ENCODE data around the gene TSPAN9. TPM values are rescaled to one million over a fixed set of nuclear protein-coding genes. Genes with fewer than 3 reads are reported as not detected.

Gene TSPAN9
- total RNA-seq, 4 donors from 2014 or later: 9.9 to 47.3 (median 15.4) TPM

DNA sequence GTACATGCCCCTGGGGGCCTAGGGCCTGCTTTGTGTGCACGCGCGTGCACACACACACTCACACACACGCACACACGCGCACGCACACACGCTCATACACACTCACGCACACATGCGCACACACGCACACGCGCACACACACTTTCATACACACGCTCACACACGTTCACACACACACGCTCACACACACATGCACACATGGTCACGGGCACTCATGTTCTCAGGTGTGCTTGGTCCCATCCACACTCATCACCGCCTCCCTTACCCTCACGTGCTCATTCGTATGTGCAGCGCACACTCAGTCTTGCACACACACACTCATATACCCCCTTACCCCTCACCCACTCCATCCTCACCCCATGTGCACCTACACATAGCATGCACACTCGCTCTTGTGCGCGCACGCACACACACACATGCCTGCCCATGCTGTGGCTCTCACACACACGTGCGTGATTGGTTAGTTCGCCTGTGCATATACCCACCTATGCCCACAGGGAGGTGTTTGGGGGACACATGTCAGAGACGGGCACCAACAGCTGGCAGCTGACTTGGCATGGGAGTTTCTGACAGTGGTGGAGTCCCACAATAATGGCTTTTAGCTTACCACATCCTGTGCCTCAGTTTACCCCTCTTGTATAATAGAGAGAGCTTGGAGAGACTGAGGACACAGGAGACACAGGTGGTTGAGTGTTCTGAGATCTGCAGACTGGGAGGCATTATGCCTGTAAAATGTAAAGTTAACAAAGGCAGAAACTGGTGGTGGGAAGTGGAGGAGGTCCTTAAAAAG is 28.7 kb downstream of the TSPAN9 start:
- TF ChIP-seq, protein P1, sequence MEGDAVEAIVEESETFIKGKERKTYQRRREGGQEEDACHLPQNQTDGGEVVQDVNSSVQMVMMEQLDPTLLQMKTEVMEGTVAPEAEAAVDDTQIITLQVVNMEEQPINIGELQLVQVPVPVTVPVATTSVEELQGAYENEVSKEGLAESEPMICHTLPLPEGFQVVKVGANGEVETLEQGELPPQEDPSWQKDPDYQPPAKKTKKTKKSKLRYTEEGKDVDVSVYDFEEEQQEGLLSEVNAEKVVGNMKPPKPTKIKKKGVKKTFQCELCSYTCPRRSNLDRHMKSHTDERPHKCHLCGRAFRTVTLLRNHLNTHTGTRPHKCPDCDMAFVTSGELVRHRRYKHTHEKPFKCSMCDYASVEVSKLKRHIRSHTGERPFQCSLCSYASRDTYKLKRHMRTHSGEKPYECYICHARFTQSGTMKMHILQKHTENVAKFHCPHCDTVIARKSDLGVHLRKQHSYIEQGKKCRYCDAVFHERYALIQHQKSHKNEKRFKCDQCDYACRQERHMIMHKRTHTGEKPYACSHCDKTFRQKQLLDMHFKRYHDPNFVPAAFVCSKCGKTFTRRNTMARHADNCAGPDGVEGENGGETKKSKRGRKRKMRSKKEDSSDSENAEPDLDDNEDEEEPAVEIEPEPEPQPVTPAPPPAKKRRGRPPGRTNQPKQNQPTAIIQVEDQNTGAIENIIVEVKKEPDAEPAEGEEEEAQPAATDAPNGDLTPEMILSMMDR (IDR thresholded peaks at IDR 0.05; ENCODE audit: low read depth): no peak

DNA sequence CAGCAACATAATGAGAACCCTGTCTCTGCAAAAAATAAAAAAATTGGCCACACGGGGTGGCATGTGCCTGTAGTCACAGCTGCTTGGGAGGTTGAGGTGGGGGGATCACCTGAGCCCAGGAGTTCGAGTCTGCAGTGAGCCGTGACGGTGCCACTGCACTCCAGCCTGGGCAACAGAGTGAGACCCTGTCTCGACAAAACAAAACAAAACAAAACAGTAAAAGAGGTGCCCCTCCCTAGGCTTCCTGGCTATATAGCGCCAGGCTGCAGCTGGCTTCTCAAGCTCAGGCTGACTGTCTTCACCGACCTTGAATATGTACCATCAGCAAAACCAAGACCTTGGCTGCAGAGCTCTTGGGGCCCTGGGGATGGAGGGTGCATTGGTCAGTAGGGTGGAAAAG is 29.4 kb downstream of the TSPAN9 start:
- TF ChIP-seq, protein P1 (IDR thresholded peaks at IDR 0.05; ENCODE audit: low read depth): no peak

DNA sequence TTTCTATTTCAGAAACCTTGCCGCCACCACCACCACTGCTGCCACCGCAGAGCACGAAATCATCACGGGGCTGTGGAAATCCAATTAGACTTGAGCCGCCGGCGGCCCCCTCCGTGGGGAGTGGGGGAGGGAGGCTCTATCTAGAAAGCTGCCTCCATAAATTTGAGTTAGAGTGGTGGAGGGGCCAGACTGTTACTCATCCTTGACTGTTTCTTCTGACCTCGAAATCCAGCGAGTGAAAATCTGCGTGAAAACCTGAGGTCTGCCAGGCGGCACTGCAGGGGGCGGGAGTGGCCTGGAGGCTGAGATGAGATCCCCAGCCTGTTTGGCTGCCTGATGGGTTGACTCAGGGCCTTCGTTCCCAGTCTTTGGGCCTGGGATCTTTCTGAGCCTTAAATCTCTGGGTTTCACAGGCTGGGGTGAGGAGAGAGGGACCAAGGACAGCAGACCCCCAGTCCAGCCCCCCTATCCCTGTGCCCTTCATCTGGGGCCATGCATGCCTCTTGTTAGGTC is 29.9 kb downstream of the TSPAN9 start:
- TF ChIP-seq, protein P1 (IDR thresholded peaks at IDR 0.05; ENCODE audit: low read depth): no peak

DNA sequence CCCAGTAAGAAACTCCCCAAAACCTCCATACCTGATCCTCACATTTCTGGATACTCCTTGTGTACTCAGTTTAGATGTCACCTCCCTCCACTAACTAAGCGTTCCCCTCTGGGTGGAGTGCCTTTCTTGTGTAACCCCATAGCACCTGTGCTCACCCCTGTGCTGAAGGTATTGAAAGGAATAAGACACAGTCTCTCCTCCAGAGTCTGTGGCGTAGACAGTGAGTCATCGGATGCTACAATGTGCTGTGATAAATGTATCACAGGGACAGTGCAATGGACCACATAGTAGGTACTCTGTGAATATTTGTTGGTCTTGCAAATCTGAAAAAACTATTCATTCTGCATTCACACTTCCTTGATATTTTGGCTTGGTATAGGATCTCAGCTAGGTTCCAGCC is 30.8 kb downstream of the TSPAN9 start:
- TF ChIP-seq, protein P1 (IDR thresholded peaks at IDR 0.05; ENCODE audit: low read depth): no peak

DNA sequence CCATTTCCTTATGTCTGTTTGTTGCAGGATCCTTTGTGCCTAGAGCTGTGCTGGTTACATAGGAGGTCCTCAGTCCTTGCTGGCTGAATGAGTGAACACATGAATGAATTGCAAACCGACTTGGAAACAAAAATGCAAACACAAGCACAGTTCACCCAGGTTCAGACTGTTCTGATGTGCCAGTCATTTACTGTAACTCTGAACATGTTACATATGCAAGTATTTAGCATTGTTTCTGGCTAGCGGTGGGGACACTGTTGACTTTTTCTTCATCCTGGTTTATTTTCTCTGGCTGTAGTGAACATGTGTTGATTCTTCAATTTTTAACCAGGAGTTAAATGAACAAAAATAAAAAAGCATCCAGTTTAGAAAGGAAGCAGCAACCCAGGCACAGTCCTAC is 33.4 kb downstream of the TSPAN9 start:
- TF ChIP-seq, protein P1 (IDR thresholded peaks at IDR 0.05; ENCODE audit: low read depth): no peak

DNA sequence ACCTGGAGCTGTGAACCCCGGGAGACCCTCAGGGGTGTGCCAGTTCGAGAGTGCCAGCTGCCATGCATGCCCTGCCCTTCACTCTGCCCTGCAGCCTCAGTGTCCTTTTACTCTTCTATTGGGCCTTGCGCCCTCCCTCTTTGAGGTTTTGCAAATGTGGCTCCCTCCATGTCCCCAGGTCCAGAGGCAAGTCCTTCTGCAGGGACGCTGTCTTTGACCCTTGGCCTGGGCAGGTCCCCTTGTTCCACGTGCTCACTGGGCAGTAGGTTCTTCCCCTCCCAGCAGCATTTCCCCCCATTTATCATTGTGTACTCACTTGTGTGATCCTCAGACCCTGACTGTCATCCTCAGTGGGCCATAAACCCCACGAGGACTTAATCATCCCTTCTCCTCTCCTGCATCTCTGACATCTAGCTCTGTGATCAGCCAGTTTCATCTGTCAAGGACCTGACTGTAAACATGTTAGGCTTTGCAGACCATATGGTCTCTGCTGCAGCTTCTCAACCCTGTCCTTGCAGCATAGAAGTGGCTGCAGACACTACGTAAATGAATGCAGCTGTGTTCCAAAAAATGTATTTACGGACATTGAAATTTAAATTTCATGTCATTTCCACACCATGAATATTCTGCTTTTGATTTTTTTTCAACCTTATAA is 36.6 kb downstream of the TSPAN9 start:
- TF ChIP-seq, protein P1 (IDR thresholded peaks at IDR 0.05; ENCODE audit: low read depth): no peak

DNA sequence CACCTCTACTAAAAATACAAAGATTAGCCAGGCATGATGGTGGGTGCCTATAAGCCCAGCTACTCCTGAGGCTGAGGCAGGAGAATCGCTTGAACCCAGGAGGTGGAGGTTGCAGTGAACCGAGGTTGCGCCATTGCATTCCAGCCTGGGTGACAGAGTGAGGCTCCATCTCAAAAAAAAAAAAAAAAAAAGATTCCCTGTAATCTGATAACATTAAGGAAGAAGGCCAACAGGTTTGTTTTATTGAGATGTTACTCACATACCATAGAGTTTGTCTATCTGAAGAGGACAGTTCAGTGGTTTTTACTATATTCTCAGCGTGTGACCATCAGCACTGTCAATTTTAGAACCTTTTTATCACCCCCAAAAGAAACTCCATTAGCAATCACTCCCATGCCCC is 37.5 kb downstream of the TSPAN9 start:
- TF ChIP-seq, protein P1 (IDR thresholded peaks at IDR 0.05; ENCODE audit: low read depth): no peak
